A549 (cell line): ENCODE results near the gene SLF2. TPM values are rescaled to one million over a fixed set of nuclear protein-coding genes. Genes with fewer than 3 reads are reported as not detected.

Experiments
- ATAC-seq, 2 experiments: fragments of 200-7000 bp in 1 of 2; fragments of >200 bp in 1 of 2; cut with Nextera tagmentation in 1 of 2; cut with Tn5 transposase in 1 of 2; 3 replicates each; pipeline versions ENCODE4 v1.8.0 to v1.9.1; 2018 to 2020; ENCODE audit warnings: mild to moderate bottlenecking in 1 of 2, moderate library complexity in 1 of 2
- CTCF ChIA-PET: fragments of 300-600 bp; sonication (Branson Sonifier 250); formaldehyde crosslinking; extraction: SDS; loops from one replicate; lab custom pipeline; 2021; ENCODE audit warnings: antibody characterized with exemption, inconsistent platforms; lab: Yijun Ruan, JAX
- POLR2A ChIA-PET: fragments of 350-600 bp; formaldehyde crosslinking; extraction: SDS; loops from one replicate; lab custom pipeline; 2021; ENCODE audit warnings: antibody characterized with exemption, inconsistent platforms; lab: Yijun Ruan, JAX
- DNase-seq, 2 experiments: peaks; one replicate each; pipeline versions ENCODE4 v3.0.0 to v3.0.0-alpha.2; 2011 to 2016; ENCODE audit warnings: low read depth in 1 of 2, low spot score in 1 of 2
- FAIRE-seq: peaks from 2 replicates; lab custom pipeline; 2011; peaks lifted over from hg19 to GRCh38; lab: Jason Lieb, UNC
- H3K27ac ChIP-seq, 2 experiments: fragments of >200 bp; sonication (Bioruptor Twin); formaldehyde crosslinking; 3 replicates each; pipeline ENCODE4 v1.5.1; 2016 to 2017
- H3K4me1 ChIP-seq: fragments of >200 bp; sonication (Bioruptor Twin); formaldehyde crosslinking; 3 replicates; pipeline ENCODE4 v1.6.1; 2016
- H3K4me2 ChIP-seq: fragments of >200 bp; sonication (Bioruptor Twin); formaldehyde crosslinking; 3 replicates; pipeline ENCODE4 v1.6.1; 2016
- H3K4me3 ChIP-seq: fragments of >200 bp; sonication (Bioruptor Twin); formaldehyde crosslinking; 3 replicates; pipeline ENCODE4 v1.5.1; 2016
- H3K9me3 ChIP-seq: fragments of >200 bp; sonication (Bioruptor Twin); formaldehyde crosslinking; 3 replicates; pipeline ENCODE4 v1.6.1; 2016
- BHLHE40 ChIP-seq: IDR thresholded peaks from 2 replicates; pipeline ENCODE4 v1.6.1; 2012; ENCODE audit warnings: low read depth, low read length, inconsistent platforms
- CBX8 ChIP-seq: fragments of 200-600 bp; sonication (generic); IDR thresholded peaks from 2 replicates; pipeline ENCODE4 v1.6.1; 2016
- CEBPB ChIP-seq, 2 experiments: fragments of >200 bp in 1 of 2; sonication (Bioruptor Twin) in 1 of 2; formaldehyde crosslinking in 1 of 2; IDR thresholded peaks; 2 replicates each; pipeline ENCODE4 v1.6.1; 2012 to 2016
- CHD4 ChIP-seq: fragments of 200-600 bp; sonication (generic); IDR thresholded peaks from 2 replicates; pipeline ENCODE4 v1.6.1; 2016; ENCODE audit warnings: antibody characterized with exemption, mild to moderate bottlenecking, borderline replicate concordance
- EHF ChIP-seq: fragments of 250-450 bp; sonication (Bioruptor Pico); IDR thresholded peaks from 2 replicates; pipeline ENCODE4 v1.5.0; 2020; ENCODE audit warnings: mild to moderate bottlenecking
- EP300 ChIP-seq, 2 experiments: fragments of >200 bp; sonication (Bioruptor Twin); formaldehyde crosslinking; IDR thresholded peaks; 2 replicates in 1 of 2; 3 replicates in 1 of 2; pipeline ENCODE4 v1.6.1; 2016 to 2017
- FOSB ChIP-seq: fragments of 250-450 bp; sonication (Bioruptor Pico); IDR thresholded peaks from 2 replicates; pipeline ENCODE4 v1.5.0; 2020; ENCODE audit warnings: mild to moderate bottlenecking, moderate library complexity
- FOSL2 ChIP-seq, 2 experiments: fragments of 450-650 bp in 1 of 2; fragments of >200 bp in 1 of 2; sonication (Bioruptor Twin) in 1 of 2; formaldehyde crosslinking; IDR thresholded peaks; 2 replicates each; pipeline versions ENCODE4 v1.5.0 to v1.6.1; 2016 to 2020; ENCODE audit warnings: mild to moderate bottlenecking in 1 of 2, moderate library complexity in 1 of 2
- HEYL ChIP-seq: fragments of 250-450 bp; sonication (Bioruptor Pico); IDR thresholded peaks from 2 replicates; pipeline ENCODE4 v1.8.0; 2021; ENCODE audit warnings: mild to moderate bottlenecking, moderate library complexity
- KDM1A ChIP-seq: fragments of 200-600 bp; sonication (generic); IDR thresholded peaks from 2 replicates; pipeline ENCODE4 v1.6.1; 2016; ENCODE audit warnings: low read depth, mild to moderate bottlenecking
- MAFK ChIP-seq: fragments of 450-650 bp; IDR thresholded peaks from 2 replicates; pipeline ENCODE4 v1.6.1; 2014; ENCODE audit not compliant: partially characterized antibody
- MYC ChIP-seq: IDR thresholded peaks from 2 replicates; pipeline ENCODE4 v1.6.1; 2012; ENCODE audit warnings: mild to moderate bottlenecking, inconsistent platforms, low read length, improper control_type of control experiment, borderline replicate concordance
- NFE2L2 ChIP-seq: fragments of 150-350 bp; conservative IDR thresholded peaks from 2 replicates; pipeline ENCODE4 v1.6.1; 2014; ENCODE audit warnings: low read length
- PHF8 ChIP-seq: fragments of 200-600 bp; sonication (generic); IDR thresholded peaks from 2 replicates; pipeline ENCODE4 v1.6.1; 2016; ENCODE audit warnings: low read depth, mild to moderate bottlenecking, antibody characterized with exemption, moderate library complexity, borderline replicate concordance
- RARB ChIP-seq: fragments of 250-450 bp; sonication (Bioruptor Pico); IDR thresholded peaks from 2 replicates; pipeline ENCODE4 v1.8.0; 2021; ENCODE audit warnings: mild to moderate bottlenecking, moderate library complexity
- RFX5 ChIP-seq: fragments of 450-650 bp; IDR thresholded peaks from 2 replicates; pipeline ENCODE4 v1.7.1; 2014; ENCODE audit warnings: antibody characterized with exemption, mild to moderate bottlenecking, moderate library complexity
- RNF2 ChIP-seq: fragments of 200-600 bp; sonication (generic); IDR thresholded peaks from 2 replicates; pipeline ENCODE4 v1.6.1; 2016; ENCODE audit warnings: low read depth, mild to moderate bottlenecking, antibody characterized with exemption, moderate library complexity, borderline replicate concordance
- SREBF2 ChIP-seq: fragments of 450-650 bp; IDR thresholded peaks from 2 replicates; pipeline ENCODE4 v1.6.1; 2014; ENCODE audit warnings: mild to moderate bottlenecking, moderate library complexity
- TP53 ChIP-seq: fragments of 250-450 bp; sonication (Bioruptor Pico); IDR thresholded peaks from 2 replicates; pipeline ENCODE4 v1.5.0; 2021; ENCODE audit warnings: mild to moderate bottlenecking, moderate library complexity
- ZFP36 ChIP-seq: fragments of 450-650 bp; IDR thresholded peaks from 2 replicates; pipeline ENCODE4 v1.6.1; 2014; ENCODE audit warnings: borderline replicate concordance; ENCODE audit not compliant: partially characterized antibody
- ZNF302 ChIP-seq: fragments of 250-450 bp; sonication (Bioruptor Pico); IDR thresholded peaks from 2 replicates; pipeline ENCODE4 v1.9.0; 2021; ENCODE audit warnings: inconsistent platforms, mild to moderate bottlenecking, moderate library complexity
- ZSCAN20 ChIP-seq: fragments of 250-450 bp; sonication (Bioruptor Pico); IDR thresholded peaks from 2 replicates; pipeline ENCODE4 v1.8.0; 2022; ENCODE audit warnings: mild to moderate bottlenecking, moderate library complexity
- whole genome bisulfite sequencing: methylation state at CpG from one replicate; pipeline ENCODE4 v1.1.6; 2017; ENCODE audit errors: missing lambda C conversion rate; 5-methylcytosine and 5-hydroxymethylcytosine counted together
- polyA plus RNA-seq, 4 experiments: library from polyadenylated mRNA; depleted of rRNA in 3 of 4; stranded (reverse); fragments of >200 nt; fragmentation: RNase III in 1 of 4; extraction: RNeasy Plus Mini Kit Qiagen cat#74134 plus additional on column Dnase treatment in 1 of 4; gene quantifications; 2 replicates in 3 of 4; 3 replicates in 1 of 4; pipeline ENCODE4 v1.2.3, GENCODE V29; 2011 to 2017
- TF ChIP-seq, protein P1 (sequence below): fragments of 250-450 bp; sonication (Bioruptor Pico); IDR thresholded peaks from 2 replicates; pipeline ENCODE4 v1.5.0; 2020; ENCODE audit warnings: low read depth, mild to moderate bottlenecking, moderate library complexity
- TF ChIP-seq, protein P2 (sequence below): IDR thresholded peaks from 2 replicates; pipeline ENCODE4 v1.6.1; 2012; ENCODE audit warnings: low read depth, borderline replicate concordance
- TF ChIP-seq, protein P3 (sequence below): fragments of 200-600 bp; sonication (generic); IDR thresholded peaks from 2 replicates; pipeline ENCODE4 v1.6.1; 2016; ENCODE audit warnings: antibody characterized with exemption, mild to moderate bottlenecking, moderate library complexity
- TF ChIP-seq, protein P4 (sequence below): fragments of >200 bp; sonication (Bioruptor Twin); formaldehyde crosslinking; IDR thresholded peaks from 3 replicates; pipeline ENCODE4 v1.6.1; 2016
- TF ChIP-seq, protein P5 (sequence below): fragments of 450-650 bp; IDR thresholded peaks from 2 replicates; pipeline ENCODE4 v1.6.1; 2014; ENCODE audit warnings: antibody characterized with exemption

Gene SLF2
- polyA plus RNA-seq, 2 of the 4 experiments (the other 2 are of a cell fraction): 13.0 to 16.6 TPM

DNA sequence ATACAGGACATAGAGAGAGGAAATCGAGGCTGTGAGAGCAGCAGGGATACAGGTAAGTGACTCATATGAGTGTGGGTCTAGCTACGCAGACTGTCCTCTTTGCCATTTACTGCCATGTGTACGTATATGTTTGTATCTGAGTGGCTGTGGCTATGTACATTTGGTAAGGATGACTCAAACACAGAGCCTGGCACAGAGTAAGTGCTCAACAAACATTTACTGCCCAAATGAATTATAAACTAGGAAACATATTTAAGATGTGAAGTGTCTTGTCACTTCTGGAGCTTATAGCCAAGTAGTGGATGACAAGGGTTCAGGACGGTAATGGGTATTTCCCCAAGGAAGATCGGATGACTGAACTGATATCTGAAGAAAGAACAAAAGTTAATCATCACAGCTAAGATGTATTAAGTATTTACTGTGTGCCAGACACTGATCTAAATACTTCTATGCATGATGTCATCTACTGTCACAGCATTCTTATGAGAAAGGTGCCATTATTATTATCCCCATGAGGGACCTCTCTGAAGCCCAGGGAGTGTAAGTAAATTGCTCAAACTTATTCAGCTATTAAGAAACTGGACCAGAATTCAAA lies 68.5 kb downstream of the SLF2 start:
- POLR2A ChIA-PET: no interaction called here
- H3K27ac ChIP-seq: no peak overlapping the region
- FAIRE-seq: no peak

DNA sequence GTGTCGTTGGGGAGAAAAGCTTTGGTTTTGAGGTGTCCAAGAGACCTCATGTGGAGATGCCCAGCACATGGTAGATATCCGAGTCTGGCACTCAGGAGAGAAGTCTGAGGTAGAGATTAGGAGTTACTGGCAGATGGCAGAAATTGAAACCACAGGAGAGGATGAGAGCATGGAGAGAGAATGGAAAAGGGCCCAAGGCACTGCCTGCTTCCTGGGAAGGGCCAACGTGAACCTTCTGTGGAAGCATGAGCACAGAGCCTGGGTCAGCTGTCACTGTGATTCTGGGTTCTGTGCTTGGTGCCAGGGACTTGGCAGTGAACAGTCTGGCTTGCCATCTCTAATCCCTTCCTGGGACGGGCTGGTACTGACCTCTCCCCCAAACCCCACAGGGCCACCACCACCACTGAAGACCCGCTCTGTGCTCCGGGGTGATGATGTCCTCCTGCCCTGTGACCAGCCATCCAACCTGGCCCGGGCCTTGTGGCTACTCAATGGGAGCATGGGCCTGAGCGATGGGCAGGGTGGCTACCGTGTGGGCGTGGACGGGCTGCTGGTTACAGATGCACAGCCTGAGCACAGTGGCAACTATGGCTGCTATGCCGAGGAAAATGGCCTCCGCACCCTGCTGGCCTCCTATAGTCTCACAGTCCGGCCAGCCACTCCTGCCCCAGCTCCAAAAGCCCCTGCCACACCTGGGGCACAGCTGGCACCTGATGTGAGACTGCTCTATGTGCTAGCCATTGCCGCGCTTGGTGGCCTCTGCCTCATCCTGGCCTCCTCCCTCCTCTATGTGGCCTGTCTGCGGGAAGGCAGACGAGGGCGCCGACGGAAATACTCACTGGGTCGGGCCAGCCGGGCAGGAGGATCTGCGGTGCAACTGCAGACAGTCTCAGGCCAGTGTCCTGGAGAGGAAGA lies 70.4 kb downstream of the SLF2 start:
- Histone ChIP-seq H3K4me3 (no peak overlapping the region), H3K9me3 (no peaks in the 10 kb centered on the region), H3K4me2 (no peak overlapping the region), H3K27ac (no peak overlapping the region), H3K4me1 (peaks cover 16% of the 10 kb centered on the region)
- WGBS: 92% methylated on average over 15 of the region's 24 CpGs
- DNase-seq (no peak), ATAC-seq (no peak), FAIRE-seq (no peak)
- CTCF ChIA-PET: interaction anchor here (0.6 to 25.8 kb wide), 6 partner anchors 9 to 33 kb away, joined by 3 to 608 read pairs (median 3); no protein-coding TSS in a partner anchor
- POLR2A ChIA-PET: no interaction called here
- TF ChIP-seq, protein P1, sequence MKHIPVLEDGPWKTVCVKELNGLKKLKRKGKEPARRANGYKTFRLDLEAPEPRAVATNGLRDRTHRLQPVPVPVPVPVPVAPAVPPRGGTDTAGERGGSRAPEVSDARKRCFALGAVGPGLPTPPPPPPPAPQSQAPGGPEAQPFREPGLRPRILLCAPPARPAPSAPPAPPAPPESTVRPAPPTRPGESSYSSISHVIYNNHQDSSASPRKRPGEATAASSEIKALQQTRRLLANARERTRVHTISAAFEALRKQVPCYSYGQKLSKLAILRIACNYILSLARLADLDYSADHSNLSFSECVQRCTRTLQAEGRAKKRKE: no peak
- TF ChIP-seq ZSCAN20: no peak
- TF ChIP-seq, protein P2, sequence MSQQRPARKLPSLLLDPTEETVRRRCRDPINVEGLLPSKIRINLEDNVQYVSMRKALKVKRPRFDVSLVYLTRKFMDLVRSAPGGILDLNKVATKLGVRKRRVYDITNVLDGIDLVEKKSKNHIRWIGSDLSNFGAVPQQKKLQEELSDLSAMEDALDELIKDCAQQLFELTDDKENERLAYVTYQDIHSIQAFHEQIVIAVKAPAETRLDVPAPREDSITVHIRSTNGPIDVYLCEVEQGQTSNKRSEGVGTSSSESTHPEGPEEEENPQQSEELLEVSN: no peak
- no peak for TF ChIP-seq HEYL (CRISPR knock-in tag)
- no peak for TF ChIP-seq ZFP36
- TF ChIP-seq, protein P3, sequence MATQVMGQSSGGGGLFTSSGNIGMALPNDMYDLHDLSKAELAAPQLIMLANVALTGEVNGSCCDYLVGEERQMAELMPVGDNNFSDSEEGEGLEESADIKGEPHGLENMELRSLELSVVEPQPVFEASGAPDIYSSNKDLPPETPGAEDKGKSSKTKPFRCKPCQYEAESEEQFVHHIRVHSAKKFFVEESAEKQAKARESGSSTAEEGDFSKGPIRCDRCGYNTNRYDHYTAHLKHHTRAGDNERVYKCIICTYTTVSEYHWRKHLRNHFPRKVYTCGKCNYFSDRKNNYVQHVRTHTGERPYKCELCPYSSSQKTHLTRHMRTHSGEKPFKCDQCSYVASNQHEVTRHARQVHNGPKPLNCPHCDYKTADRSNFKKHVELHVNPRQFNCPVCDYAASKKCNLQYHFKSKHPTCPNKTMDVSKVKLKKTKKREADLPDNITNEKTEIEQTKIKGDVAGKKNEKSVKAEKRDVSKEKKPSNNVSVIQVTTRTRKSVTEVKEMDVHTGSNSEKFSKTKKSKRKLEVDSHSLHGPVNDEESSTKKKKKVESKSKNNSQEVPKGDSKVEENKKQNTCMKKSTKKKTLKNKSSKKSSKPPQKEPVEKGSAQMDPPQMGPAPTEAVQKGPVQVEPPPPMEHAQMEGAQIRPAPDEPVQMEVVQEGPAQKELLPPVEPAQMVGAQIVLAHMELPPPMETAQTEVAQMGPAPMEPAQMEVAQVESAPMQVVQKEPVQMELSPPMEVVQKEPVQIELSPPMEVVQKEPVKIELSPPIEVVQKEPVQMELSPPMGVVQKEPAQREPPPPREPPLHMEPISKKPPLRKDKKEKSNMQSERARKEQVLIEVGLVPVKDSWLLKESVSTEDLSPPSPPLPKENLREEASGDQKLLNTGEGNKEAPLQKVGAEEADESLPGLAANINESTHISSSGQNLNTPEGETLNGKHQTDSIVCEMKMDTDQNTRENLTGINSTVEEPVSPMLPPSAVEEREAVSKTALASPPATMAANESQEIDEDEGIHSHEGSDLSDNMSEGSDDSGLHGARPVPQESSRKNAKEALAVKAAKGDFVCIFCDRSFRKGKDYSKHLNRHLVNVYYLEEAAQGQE: no peak
- no peak for TF ChIP-seq NFE2L2
- TF ChIP-seq, protein P4, sequence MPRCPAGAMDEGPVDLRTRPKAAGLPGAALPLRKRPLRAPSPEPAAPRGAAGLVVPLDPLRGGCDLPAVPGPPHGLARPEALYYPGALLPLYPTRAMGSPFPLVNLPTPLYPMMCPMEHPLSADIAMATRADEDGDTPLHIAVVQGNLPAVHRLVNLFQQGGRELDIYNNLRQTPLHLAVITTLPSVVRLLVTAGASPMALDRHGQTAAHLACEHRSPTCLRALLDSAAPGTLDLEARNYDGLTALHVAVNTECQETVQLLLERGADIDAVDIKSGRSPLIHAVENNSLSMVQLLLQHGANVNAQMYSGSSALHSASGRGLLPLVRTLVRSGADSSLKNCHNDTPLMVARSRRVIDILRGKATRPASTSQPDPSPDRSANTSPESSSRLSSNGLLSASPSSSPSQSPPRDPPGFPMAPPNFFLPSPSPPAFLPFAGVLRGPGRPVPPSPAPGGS: no peak
- TF ChIP-seq EHF: no peak
- no peak for TF ChIP-seq CHD4
- TF ChIP-seq CBX8: no peak
- no peak for TF ChIP-seq KDM1A
- no peak for TF ChIP-seq RARB (CRISPR knock-in tag)
- no peak for TF ChIP-seq RNF2
- TF ChIP-seq, protein P5, sequence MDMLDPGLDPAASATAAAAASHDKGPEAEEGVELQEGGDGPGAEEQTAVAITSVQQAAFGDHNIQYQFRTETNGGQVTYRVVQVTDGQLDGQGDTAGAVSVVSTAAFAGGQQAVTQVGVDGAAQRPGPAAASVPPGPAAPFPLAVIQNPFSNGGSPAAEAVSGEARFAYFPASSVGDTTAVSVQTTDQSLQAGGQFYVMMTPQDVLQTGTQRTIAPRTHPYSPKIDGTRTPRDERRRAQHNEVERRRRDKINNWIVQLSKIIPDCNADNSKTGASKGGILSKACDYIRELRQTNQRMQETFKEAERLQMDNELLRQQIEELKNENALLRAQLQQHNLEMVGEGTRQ: no peak
- TF ChIP-seq MYC: no peak
- TF ChIP-seq MAFK: no peak
- no peak for TF ChIP-seq PHF8

More for the DNA sequence above, 68.5 kb downstream of the SLF2 start:
- H3K4me3 ChIP-seq: no peak overlapping the region
- 49% methylated on average over 5 of the region's 5 CpGs for WGBS
- ATAC-seq (no peak), DNase-seq (no peak)
- H3K4me1 ChIP-seq: peaks cover 12% of the 10 kb centered on the region
- CTCF ChIA-PET: interaction anchor here (0.9 to 1.9 kb wide), 8 partner anchors 9 to 37 kb away, joined by 3 to 10 read pairs (median 4); partner anchors contain the start of gene SEMA4G
- TF ChIP-seq CEBPB (IDR thresholded peaks at IDR 0.05) (no peak), TP53 (CRISPR knock-in tag) (no peak), FOSB (CRISPR knock-in tag) (no peak), KDM1A (no peak), BHLHE40 (no peak), ZSCAN20 (no peak), ZFP36 (no peak), ZNF302 (no peak), EP300 (IDR thresholded peaks at IDR 0.05) (no peak), FOSL2 (IDR thresholded peaks at IDR 0.05) (no peak), FOSL2 (CRISPR knock-in tag; IDR thresholded peaks at IDR 0.05) (no peak), RFX5 (no peak), SREBF2 (no peak)
- TF ChIP-seq, protein P1: no peak
- H3K9me3 ChIP-seq: no peaks in the 10 kb centered on the region
- no peak overlapping the region for H3K4me2 ChIP-seq
